Duodenal mucosa (tissue), 2 donors: ENCODE data around the gene SDR39U1.

Source experiments
- H3K27ac ChIP-seq: one replicate; pipeline ENCODE4 v1.7.0; 2013; ENCODE audit warnings: low read depth, low read length
- H3K27me3 ChIP-seq, 2 donors: one replicate each; pipeline ENCODE4 v1.7.0; 2013; ENCODE audit warnings: low read length in 2 of 2, control low read depth in 1 of 2; ENCODE audit not compliant: insufficient read depth in 2 of 2, control insufficient read depth in 1 of 2
- H3K36me3 ChIP-seq, 2 donors: one replicate each; pipeline ENCODE4 v1.7.0; 2013; ENCODE audit warnings: low read length in 2 of 2, control low read depth in 1 of 2; ENCODE audit not compliant: insufficient read depth in 2 of 2, control insufficient read depth in 1 of 2
- H3K4me1 ChIP-seq, 2 donors: one replicate each; pipeline ENCODE4 v1.7.0; 2013; ENCODE audit warnings: low read length in 2 of 2, control low read depth in 1 of 2; ENCODE audit not compliant: insufficient read depth in 2 of 2, control insufficient read depth in 1 of 2
- H3K4me3 ChIP-seq, 2 donors: one replicate each; pipeline ENCODE4 v1.7.0; 2013; ENCODE audit warnings: low read length in 2 of 2, low read depth in 1 of 2
- H3K9ac ChIP-seq, 2 donors: one replicate each; pipeline ENCODE4 v1.7.0; 2013; ENCODE audit warnings: low read length in 2 of 2, low read depth in 1 of 2
- H3K9me3 ChIP-seq, 2 donors: one replicate each; pipeline ENCODE4 v1.7.0; 2013; ENCODE audit warnings: low read length in 2 of 2, control low read depth in 1 of 2; ENCODE audit not compliant: control insufficient read depth in 1 of 2

SDR39U1 gene

GRCh38 chr14:24417832-24418491, 24.6 kb downstream of the SDR39U1 start:
- no peaks in the 10 kb centered on the region for H3K9me3 ChIP-seq
- no peak overlapping the region for H3K9ac ChIP-seq
- H3K36me3 ChIP-seq: peaks cover 0 to 18% of the 10 kb centered on the region in 2 donors
- no peaks in the 10 kb centered on the region for H3K27me3 ChIP-seq
- H3K27ac ChIP-seq: no peak overlapping the region
- H3K4me3 ChIP-seq: no peak overlapping the region
- peaks cover 18 to 20% of the 10 kb centered on the region in 2 donors for H3K4me1 ChIP-seq

DNA sequence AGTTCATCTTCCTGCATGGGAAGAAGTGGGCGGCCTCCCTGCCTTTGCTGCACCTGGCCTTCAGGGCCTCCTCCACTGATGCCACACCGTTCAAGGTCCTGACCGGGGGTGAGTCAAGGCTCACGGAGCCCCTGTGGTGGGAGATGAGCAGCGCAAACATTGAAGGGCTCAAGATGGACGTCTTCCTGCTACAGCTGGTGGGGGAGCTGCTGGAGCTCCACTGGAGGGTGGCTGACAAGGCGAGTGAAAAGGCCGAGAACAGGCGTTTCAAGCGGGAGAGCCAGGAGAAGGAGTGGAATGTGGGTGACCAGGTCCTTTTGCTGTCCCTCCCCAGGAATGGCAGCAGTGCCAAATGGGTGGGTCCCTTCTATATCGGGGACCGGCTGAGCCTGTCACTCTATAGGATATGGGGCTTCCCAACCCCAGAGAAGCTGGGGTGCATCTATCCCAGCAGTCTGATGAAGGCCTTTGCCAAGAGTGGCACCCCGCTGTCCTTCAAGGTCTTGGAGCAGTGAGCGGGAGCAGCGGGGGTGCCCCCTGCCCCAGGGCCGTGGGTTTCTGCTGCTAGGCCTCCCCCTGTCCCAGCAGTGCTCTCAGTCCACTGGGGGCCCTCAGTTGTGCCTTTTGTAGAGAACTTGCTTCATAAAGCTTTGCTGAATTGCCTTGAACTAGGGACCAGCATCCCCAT, 25.5 kb downstream of the SDR39U1 start:
- peaks cover 12% of the 10 kb centered on the region in 2 donors for H3K4me1 ChIP-seq
- no peaks in the 10 kb centered on the region for H3K27me3 ChIP-seq
- H3K9ac ChIP-seq: no peak overlapping the region
- no peaks in the 10 kb centered on the region for H3K9me3 ChIP-seq
- H3K4me3 ChIP-seq: no peak overlapping the region
- peaks cover 0 to 24% of the 10 kb centered on the region in 2 donors for H3K36me3 ChIP-seq
- H3K27ac ChIP-seq: no peak overlapping the region

DNA sequence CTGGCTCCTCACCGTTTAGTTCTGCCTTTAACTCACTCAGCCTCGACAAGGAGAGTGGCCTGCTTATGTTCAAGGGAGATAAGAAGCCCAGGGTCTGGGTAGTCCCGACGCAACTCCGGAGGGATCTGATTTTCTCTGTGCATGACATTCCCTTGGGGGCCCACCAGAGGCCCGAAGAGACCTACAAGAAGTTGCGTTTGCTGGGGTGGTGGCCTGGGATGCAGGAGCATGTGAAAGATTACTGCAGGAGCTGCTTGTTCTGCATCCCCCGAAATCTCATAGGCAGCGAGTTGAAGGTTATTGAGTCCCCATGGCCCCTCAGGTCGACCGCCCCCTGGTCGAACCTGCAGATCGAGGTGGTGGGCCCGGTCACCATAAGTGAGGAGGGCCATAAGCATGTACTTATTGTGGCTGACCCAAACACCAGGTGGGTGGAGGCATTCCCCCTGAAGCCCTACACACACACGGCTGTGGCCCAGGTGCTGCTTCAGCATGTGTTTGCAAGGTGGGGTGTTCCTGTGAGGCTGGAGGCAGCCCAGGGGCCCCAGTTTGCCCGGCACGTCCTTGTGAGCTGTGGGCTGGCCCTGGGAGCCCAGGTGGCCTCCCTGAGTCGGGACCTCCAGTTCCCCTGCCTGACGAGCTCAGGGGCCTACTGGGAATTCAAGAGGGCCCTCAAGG, 26.2 kb downstream of the SDR39U1 start:
- H3K36me3 ChIP-seq: peaks cover 0 to 24% of the 10 kb centered on the region in 2 donors
- no peak overlapping the region for H3K9ac ChIP-seq
- peaks cover 11 to 12% of the 10 kb centered on the region in 2 donors for H3K4me1 ChIP-seq
- H3K27me3 ChIP-seq: no peaks in the 10 kb centered on the region
- H3K4me3 ChIP-seq: no peak overlapping the region
- H3K9me3 ChIP-seq: no peaks in the 10 kb centered on the region
- no peak overlapping the region for H3K27ac ChIP-seq

GRCh38 chr14:24415421-24416253, 26.9 kb downstream of the SDR39U1 start:
- Histone ChIP-seq H3K36me3 (peaks cover 0 to 27% of the 10 kb centered on the region in 2 donors), H3K4me1 (peaks cover 11 to 12% of the 10 kb centered on the region in 2 donors), H3K27ac (no peak overlapping the region), H3K9me3 (no peaks in the 10 kb centered on the region), H3K4me3 (no peak overlapping the region), H3K9ac (no peak overlapping the region), H3K27me3 (no peaks in the 10 kb centered on the region)

GRCh38 chr14:24414732-24415420, 27.7 kb downstream of the SDR39U1 start:
- Histone ChIP-seq H3K27ac (no peak overlapping the region), H3K9me3 (no peaks in the 10 kb centered on the region), H3K36me3 (peaks cover 0 to 28% of the 10 kb centered on the region in 2 donors)

DNA sequence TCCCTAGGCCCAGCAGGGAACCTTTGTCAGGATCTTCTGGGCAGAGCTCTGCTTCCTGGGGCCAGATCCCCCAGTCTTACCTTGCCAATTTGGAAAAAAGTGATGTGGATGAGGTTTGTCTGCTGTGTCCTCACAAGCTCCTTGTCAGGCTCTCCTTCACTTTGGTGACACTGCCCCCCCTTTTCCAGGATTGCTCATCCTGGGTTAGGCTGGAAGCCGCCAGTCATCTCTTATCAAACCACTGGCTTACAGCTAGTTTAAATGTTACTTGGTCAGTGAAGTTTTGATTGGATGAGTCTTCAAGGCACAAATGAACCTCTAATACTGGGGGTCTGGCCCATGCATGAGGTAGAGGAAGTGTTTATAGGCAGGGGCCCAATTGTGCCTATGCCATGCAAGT, 28.5 kb downstream of the SDR39U1 start:
- Histone ChIP-seq H3K9me3 (no peaks in the 10 kb centered on the region), H3K36me3 (peaks cover 0 to 35% of the 10 kb centered on the region in 2 donors), H3K27me3 (no peaks in the 10 kb centered on the region), H3K9ac (no peak overlapping the region), H3K4me1 (peaks cover 9 to 10% of the 10 kb centered on the region in 2 donors), H3K4me3 (no peak overlapping the region), H3K27ac (no peak overlapping the region)

More at GRCh38 chr14:24414732-24415420, 27.7 kb downstream of the SDR39U1 start:
- no peak overlapping the region for H3K4me3 ChIP-seq
- H3K9ac ChIP-seq: no peak overlapping the region
- H3K27me3 ChIP-seq: no peaks in the 10 kb centered on the region
- H3K4me1 ChIP-seq: peaks cover 11 to 12% of the 10 kb centered on the region in 2 donors

DNA sequence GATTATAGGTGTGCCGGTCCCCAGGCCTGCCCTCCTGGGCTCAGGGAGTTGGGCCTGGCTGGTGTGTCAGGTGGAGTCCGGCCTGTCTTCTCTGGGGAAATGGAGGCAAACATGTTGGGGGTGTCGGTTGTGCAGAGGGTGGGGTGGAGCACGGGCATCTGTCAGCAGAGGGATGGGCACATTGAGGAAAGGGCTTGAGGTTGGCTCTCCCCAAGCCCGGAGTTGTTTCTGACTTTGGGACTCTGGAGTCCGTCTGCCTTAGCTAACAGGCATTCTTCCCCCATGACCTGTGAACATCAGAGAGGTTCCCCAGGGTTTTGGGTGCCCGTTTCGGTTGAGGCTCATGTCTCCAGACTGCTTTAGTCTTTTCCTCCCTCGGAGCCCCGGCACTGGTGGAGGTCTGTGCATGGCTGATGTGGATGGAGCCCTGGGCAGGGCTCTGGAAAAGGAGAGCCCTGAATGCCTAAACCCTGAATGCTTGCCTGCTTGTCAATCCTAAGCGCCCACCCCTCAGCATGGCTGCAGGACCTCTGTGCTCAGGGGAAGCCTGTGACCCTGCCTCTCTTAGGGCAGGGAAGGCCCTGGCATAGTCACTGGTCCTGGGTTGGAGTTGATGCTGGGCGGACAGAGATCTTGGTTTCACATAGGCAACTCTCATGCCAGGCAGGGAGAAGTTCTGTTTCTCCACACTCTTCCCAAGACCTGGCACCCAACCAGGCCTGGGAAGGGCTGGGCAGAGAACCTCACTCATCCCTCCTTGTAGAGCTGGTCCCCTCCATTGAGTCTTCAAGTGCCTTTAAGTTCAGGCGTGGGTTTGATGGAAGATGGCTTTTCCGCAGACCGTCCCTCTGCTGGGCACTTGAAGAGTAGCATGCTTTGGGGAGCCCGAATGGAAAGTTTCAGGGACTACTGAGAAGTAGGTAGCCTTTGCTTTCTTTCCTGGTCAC, 30.9 kb downstream of the SDR39U1 start:
- H3K27me3 ChIP-seq: no peaks in the 10 kb centered on the region
- no peak overlapping the region for H3K9ac ChIP-seq
- H3K9me3 ChIP-seq: no peaks in the 10 kb centered on the region
- H3K36me3 ChIP-seq: peaks cover 3 to 49% of the 10 kb centered on the region in 2 donors
- H3K4me3 ChIP-seq: no peak overlapping the region
- no peaks in the 10 kb centered on the region for H3K4me1 ChIP-seq
- no peak overlapping the region for H3K27ac ChIP-seq

GRCh38 chr14:24409956-24410355, 32.6 kb downstream of the SDR39U1 start:
- Histone ChIP-seq H3K27ac (no peak overlapping the region), H3K27me3 (no peaks in the 10 kb centered on the region), H3K4me3 (no peak overlapping the region), H3K4me1 (no peaks in the 10 kb centered on the region), H3K36me3 (peaks cover 3 to 48% of the 10 kb centered on the region in 2 donors), H3K9me3 (no peaks in the 10 kb centered on the region), H3K9ac (no peak overlapping the region)

DNA sequence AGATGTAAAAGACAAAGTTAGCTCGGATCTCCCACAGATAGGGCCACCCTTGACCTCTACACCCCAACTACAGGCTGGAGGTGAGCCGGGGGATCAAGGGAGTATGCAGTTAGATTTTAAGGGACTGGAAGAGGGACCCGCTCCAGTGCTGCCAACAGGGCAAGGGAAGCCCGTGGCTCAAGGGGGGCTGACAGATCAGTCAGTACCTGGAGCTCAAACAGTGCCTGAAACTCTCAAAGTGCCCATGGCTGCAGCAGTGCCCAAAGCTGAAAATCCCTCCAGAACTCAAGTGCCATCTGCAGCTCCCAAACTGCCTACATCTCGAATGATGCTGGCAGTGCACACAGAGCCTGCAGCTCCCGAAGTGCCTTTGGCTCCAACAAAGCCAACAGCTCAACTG, 33.4 kb downstream of the SDR39U1 start:
- no peak overlapping the region for H3K4me3 ChIP-seq
- H3K27me3 ChIP-seq: no peaks in the 10 kb centered on the region
- no peak overlapping the region for H3K9ac ChIP-seq
- H3K27ac ChIP-seq: no peak overlapping the region
- H3K9me3 ChIP-seq: no peaks in the 10 kb centered on the region
- H3K4me1 ChIP-seq: no peaks in the 10 kb centered on the region
- H3K36me3 ChIP-seq: peaks cover 3 to 40% of the 10 kb centered on the region in 2 donors
